H9 (cell line): ENCODE measurements around the gene MYH14. TPM values are rescaled to one million over a fixed set of nuclear protein-coding genes. Genes with fewer than 3 reads are reported as not detected.

Experiments
- DNase-seq: peaks from one replicate; pipeline ENCODE4 v3.0.0-alpha.2; 2017
- H2AFZ ChIP-seq: one replicate; pipeline ENCODE4 v1.6.1; 2013; ENCODE audit warnings: mild to moderate bottlenecking, low read length, control low read depth, moderate library complexity
- H2AK5ac ChIP-seq: 2 replicates; pipeline ENCODE4 v1.6.1; 2013; ENCODE audit warnings: low read length, control low read depth, mixed read lengths; ENCODE audit not compliant: insufficient read length
- H2BK120ac ChIP-seq: one replicate; pipeline ENCODE4 v1.6.1; 2013; ENCODE audit warnings: low read depth, mild to moderate bottlenecking, low read length, control low read depth, inconsistent platforms; ENCODE audit not compliant: poor library complexity, severe bottlenecking
- H2BK12ac ChIP-seq: 2 replicates; pipeline ENCODE4 v1.6.1; 2013; ENCODE audit warnings: low read length, control low read depth, mixed read lengths, low read depth; ENCODE audit not compliant: insufficient read length
- H2BK15ac ChIP-seq: 2 replicates; pipeline ENCODE4 v1.6.1; 2013; ENCODE audit warnings: low read depth, low read length, control low read depth
- H2BK20ac ChIP-seq: one replicate; pipeline ENCODE4 v1.6.1; 2013; ENCODE audit warnings: low read depth, mild to moderate bottlenecking, low read length, control low read depth, inconsistent platforms; ENCODE audit not compliant: poor library complexity, severe bottlenecking
- H2BK5ac ChIP-seq: 2 replicates; pipeline ENCODE4 v1.6.1; 2013; ENCODE audit warnings: low read length, control low read depth, mixed read lengths; ENCODE audit not compliant: insufficient read length
- H3K14ac ChIP-seq: 2 replicates; pipeline ENCODE4 v1.6.1; 2013; ENCODE audit warnings: low read length, control low read depth; ENCODE audit not compliant: insufficient read depth
- H3K18ac ChIP-seq: 2 replicates; pipeline ENCODE4 v1.6.1; 2013; ENCODE audit warnings: low read depth, mild to moderate bottlenecking, mixed read lengths, low read length, control low read depth; ENCODE audit not compliant: insufficient read length
- H3K23ac ChIP-seq: 2 replicates; pipeline ENCODE4 v1.6.1; 2013; ENCODE audit warnings: low read length, control low read depth, mixed read lengths, low read depth; ENCODE audit not compliant: insufficient read length
- H3K23me2 ChIP-seq: 2 replicates; pipeline ENCODE4 v1.6.1; 2013; ENCODE audit warnings: low read depth, mild to moderate bottlenecking, mixed read lengths, low read length, control low read depth; ENCODE audit not compliant: insufficient read length, poor library complexity, severe bottlenecking
- H3K27ac ChIP-seq: 2 replicates; pipeline ENCODE4 v1.5.1; 2013; ENCODE audit warnings: low read length, control low read depth, mixed read lengths, low read depth; ENCODE audit not compliant: insufficient read length
- H3K27me3 ChIP-seq: 2 replicates; pipeline ENCODE4 v1.6.1; 2013; ENCODE audit warnings: low read length, control low read depth, inconsistent platforms; ENCODE audit not compliant: insufficient read depth
- H3K4ac ChIP-seq: 2 replicates; pipeline ENCODE4 v1.6.1; 2013; ENCODE audit warnings: low read depth, mild to moderate bottlenecking, control low read depth, inconsistent platforms, low read length, moderate library complexity
- H3K4me1 ChIP-seq: 2 replicates; pipeline ENCODE4 v1.6.1; 2013; ENCODE audit warnings: low read length, control low read depth, inconsistent platforms; ENCODE audit not compliant: insufficient read depth
- H3K4me2 ChIP-seq: 2 replicates; pipeline ENCODE4 v1.6.1; 2013; ENCODE audit warnings: low read length, control low read depth, mixed read lengths; ENCODE audit not compliant: insufficient read length, insufficient read depth
- H3K56ac ChIP-seq: 2 replicates; pipeline ENCODE4 v1.6.1; 2013; ENCODE audit warnings: low read depth, mild to moderate bottlenecking, mixed read lengths, low read length, control low read depth; ENCODE audit not compliant: insufficient read length
- H3K79me1 ChIP-seq: 2 replicates; pipeline ENCODE4 v1.6.1; 2013; ENCODE audit warnings: low read depth, mild to moderate bottlenecking, moderate library complexity, low read length, control low read depth, inconsistent platforms; ENCODE audit not compliant: insufficient read depth, poor library complexity, severe bottlenecking
- H3K79me2 ChIP-seq: 2 replicates; pipeline ENCODE4 v1.6.1; 2013; ENCODE audit warnings: low read length, control low read depth, inconsistent platforms; ENCODE audit not compliant: insufficient read depth
- H3K9ac ChIP-seq: 2 replicates; pipeline ENCODE4 v1.6.1; 2013; ENCODE audit warnings: low read length, control low read depth, mixed read lengths; ENCODE audit not compliant: insufficient read length; ENCODE audit errors: extremely low read depth
- H3K9me3 ChIP-seq: one replicate; pipeline ENCODE4 v1.6.1; 2013; ENCODE audit warnings: low read depth, low read length, inconsistent platforms; ENCODE audit not compliant: control insufficient read depth
- H3T11ph ChIP-seq: one replicate; pipeline ENCODE4 v1.6.1; 2013; ENCODE audit warnings: mild to moderate bottlenecking, low read length, control low read depth, inconsistent platforms
- H4K20me1 ChIP-seq: one replicate; pipeline ENCODE4 v1.6.1; 2013; ENCODE audit not compliant: control insufficient read depth, insufficient read length, insufficient read depth
- H4K5ac ChIP-seq: 2 replicates; pipeline ENCODE4 v1.6.1; 2013; ENCODE audit warnings: low read depth, mild to moderate bottlenecking, mixed read lengths, low read length, control low read depth; ENCODE audit not compliant: insufficient read length
- H4K8ac ChIP-seq: replicated peaks from 2 replicates; pipeline ENCODE4 v1.6.1; 2013; ENCODE audit warnings: low read length, control low read depth, mixed read lengths, low read depth; ENCODE audit not compliant: insufficient read length
- H4K91ac ChIP-seq: 2 replicates; pipeline ENCODE4 v1.6.1; 2013; ENCODE audit warnings: low read depth, mild to moderate bottlenecking, moderate library complexity, mixed read lengths, low read length, control low read depth; ENCODE audit not compliant: insufficient read length
- H3K27ac Mint-ChIP-seq, 3 experiments: 2 replicates in 2 of 3; 3 replicates in 1 of 3; pipeline ENCODE4 v1.8.0; 2020 to 2021; ENCODE audit warnings: mixed read lengths in 3 of 3, mild to moderate bottlenecking in 1 of 3, moderate library complexity in 1 of 3
- H3K27me3 Mint-ChIP-seq: 2 replicates; pipeline ENCODE4 v1.8.0; 2021; ENCODE audit warnings: low read depth, mild to moderate bottlenecking, moderate library complexity, mixed read lengths
- H3K36me3 Mint-ChIP-seq, 3 experiments: 2 replicates in 2 of 3; 3 replicates in 1 of 3; pipeline ENCODE4 v1.8.0; 2020 to 2021; ENCODE audit warnings: low read depth in 3 of 3, mixed read lengths in 3 of 3; ENCODE audit not compliant: insufficient read depth in 1 of 3
- H3K4me1 Mint-ChIP-seq, 2 experiments: 2 replicates each; pipeline ENCODE4 v1.8.0; 2020; ENCODE audit warnings: mixed read lengths in 2 of 2
- H3K4me3 Mint-ChIP-seq, 2 experiments: 2 replicates in 1 of 2; 3 replicates in 1 of 2; pipeline ENCODE4 v1.8.0; 2020 to 2021; ENCODE audit warnings: mild to moderate bottlenecking in 2 of 2, mixed read lengths in 2 of 2, moderate library complexity in 1 of 2
- H3K9me3 Mint-ChIP-seq, 2 experiments: 2 replicates in 1 of 2; 3 replicates in 1 of 2; pipeline ENCODE4 v1.8.0; 2020; ENCODE audit warnings: mild to moderate bottlenecking in 2 of 2, mixed read lengths in 2 of 2, moderate library complexity in 1 of 2
- CTCF ChIP-seq: fragments of 200-600 bp; sonication (generic); conservative IDR thresholded peaks from 3 replicates; pipeline ENCODE4 v1.8.0; 2021; ENCODE audit warnings: antibody characterized with exemption, mild to moderate bottlenecking
- WGBS: extraction: QIAGEN DNeasy Blood & Tissue Kit; methylation state at CpG from one replicate; pipeline ENCODE4 v1.1.7; 2013; ENCODE audit warnings: missing lambda C conversion rate, low lambda C conversion rate, mixed read lengths; ENCODE audit not compliant: insufficient read length; ENCODE audit errors: extremely low coverage; 5-methylcytosine and 5-hydroxymethylcytosine counted together
- total RNA-seq: library from RNA; stranded (reverse); gene quantifications from 2 replicates; pipeline ENCODE4 v1.2.1, GENCODE V29; 2021

The MYH14 gene
- total RNA-seq, 1 experiment from 2014 or later = 27.7 TPM

GRCh38 chr19:50192463-50193211, 10.8 kb upstream of the MYH14 start:
- H3K14ac ChIP-seq = no peak overlapping the region
- H3T11ph ChIP-seq = no peak overlapping the region
- no peaks in the 10 kb centered on the region for H3K79me1 ChIP-seq
- H2BK20ac ChIP-seq = no peak overlapping the region
- no peak overlapping the region for H2AK5ac ChIP-seq
- no peaks in the 10 kb centered on the region; the same call in 1 of the 2 replicates for H3K27me3 ChIP-seq
- H4K91ac ChIP-seq = no peak overlapping the region
- no CpG with 5 or more reads among the region's 13 CpGs for WGBS
- H4K8ac ChIP-seq = no peak overlapping the region
- no peaks in the 10 kb centered on the region for H3K79me2 ChIP-seq
- no peak overlapping the region for H3K23ac ChIP-seq
- no peaks in the 10 kb centered on the region for H3K9me3 ChIP-seq
- Mint-ChIP-seq H3K27me3 (peaks cover 48% of the 10 kb centered on the region), H3K27ac (no peak overlapping the region; a peak in 2 of 7 replicates), H3K4me1 (no peaks in the 10 kb centered on the region), H3K4me3 (no peak overlapping the region), H3K36me3 (no peaks in the 10 kb centered on the region), H3K9me3 (peaks cover 2 to 16% of the 10 kb centered on the region in 2 experiments; a peak in 3 of 5 replicates)
- H4K20me1 ChIP-seq = no peaks in the 10 kb centered on the region
- H2AFZ ChIP-seq = no peak overlapping the region
- DNase-seq = no peak
- H3K4me2 ChIP-seq = no peak overlapping the region
- H3K27ac ChIP-seq = no peak overlapping the region
- no peak overlapping the region for H4K5ac ChIP-seq
- H3K4me1 ChIP-seq = no peaks in the 10 kb centered on the region
- H2BK5ac ChIP-seq = no peak overlapping the region
- no peak overlapping the region for H3K18ac ChIP-seq
- no peak overlapping the region for H2BK15ac ChIP-seq
- H3K23me2 ChIP-seq = no peaks in the 10 kb centered on the region
- no peak overlapping the region for H3K56ac ChIP-seq
- H3K4ac ChIP-seq = no peak overlapping the region
- H2BK12ac ChIP-seq = no peak overlapping the region
- no peak overlapping the region for H3K9ac ChIP-seq
- no peak for TF ChIP-seq CTCF
- no peak overlapping the region for H2BK120ac ChIP-seq
